T-helper 2 cell (primary cell): ENCODE measurements around the gene PAPPA.

ENCODE experiments used
- DNase-seq, 5 experiments: peaks; one replicate each; pipeline versions ENCODE4 v3.0.0 to v3.0.0-alpha.2; 2012 to 2022

The PAPPA gene

DNA sequence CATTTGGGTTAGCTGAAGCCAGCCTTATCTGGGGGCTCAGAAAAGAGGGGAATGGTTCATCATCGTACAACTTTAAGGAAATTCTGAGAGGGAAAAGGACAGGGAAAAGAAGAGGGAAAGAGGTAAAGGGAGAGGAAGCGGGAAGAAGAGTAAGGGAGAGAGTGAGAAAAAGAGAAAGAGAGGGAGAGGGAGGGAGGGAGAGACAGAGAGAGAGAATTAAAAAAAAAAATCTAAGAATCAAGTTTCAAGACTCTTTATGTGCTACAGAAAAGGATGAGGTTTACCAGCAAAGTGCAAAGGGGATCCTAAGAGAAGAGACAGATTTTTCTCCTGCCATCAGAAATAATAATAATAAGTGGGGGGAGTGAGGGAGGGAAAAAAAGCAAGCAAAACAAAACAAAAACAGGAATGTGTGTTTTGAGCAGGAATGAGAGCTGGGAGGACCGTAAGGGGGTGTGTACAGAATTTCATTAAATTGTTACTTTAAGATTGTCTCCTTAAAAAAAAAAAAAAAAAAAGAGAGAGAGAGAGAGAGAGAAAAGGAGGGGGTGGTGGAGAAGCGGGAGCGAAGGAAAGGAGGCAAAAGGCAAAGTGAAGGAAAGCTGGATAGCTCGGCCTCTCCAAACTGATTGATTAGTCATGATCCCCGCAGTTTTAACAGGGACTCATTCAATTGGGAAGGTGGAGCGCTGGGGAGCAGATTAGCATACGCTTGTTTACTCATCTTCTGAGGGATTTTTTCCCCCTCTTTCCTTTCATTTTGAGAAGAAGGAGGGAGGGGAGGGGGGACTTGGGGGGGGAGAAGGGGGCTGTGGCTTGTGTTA, 438 bp upstream of the PAPPA start:
- DNase-seq, result no peak

DNA sequence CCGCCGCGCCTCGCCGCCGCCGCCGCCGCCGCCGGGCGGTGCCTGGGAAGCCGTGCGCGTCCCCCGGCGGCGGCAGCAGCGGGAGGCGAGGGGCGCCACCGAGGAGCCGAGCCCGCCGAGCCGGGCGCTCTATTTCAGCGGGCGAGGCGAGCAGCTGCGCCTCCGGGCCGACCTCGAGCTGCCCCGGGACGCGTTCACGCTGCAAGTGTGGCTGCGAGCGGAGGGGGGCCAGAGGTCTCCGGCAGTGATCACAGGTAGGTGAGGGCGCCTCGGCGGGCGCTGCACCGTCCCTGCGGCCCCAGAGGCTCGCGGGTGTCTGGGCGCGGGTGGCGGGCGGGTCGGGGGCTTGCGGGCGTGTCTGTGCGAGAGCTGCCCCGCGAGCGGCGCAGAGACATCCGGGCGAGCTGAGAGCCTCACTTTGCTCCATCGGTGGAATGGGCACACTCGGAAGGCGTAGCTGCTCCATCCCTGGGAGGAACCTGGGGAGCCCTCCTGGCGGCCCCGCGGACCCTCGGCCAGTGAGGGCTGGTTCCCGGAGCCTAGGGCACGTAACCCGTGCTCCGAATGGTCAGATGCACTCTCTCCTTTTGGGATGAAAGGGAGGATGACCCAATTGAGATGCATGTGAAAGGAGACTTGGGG, 864 bp downstream of the PAPPA start:
- DNase-seq, result no peak

DNA sequence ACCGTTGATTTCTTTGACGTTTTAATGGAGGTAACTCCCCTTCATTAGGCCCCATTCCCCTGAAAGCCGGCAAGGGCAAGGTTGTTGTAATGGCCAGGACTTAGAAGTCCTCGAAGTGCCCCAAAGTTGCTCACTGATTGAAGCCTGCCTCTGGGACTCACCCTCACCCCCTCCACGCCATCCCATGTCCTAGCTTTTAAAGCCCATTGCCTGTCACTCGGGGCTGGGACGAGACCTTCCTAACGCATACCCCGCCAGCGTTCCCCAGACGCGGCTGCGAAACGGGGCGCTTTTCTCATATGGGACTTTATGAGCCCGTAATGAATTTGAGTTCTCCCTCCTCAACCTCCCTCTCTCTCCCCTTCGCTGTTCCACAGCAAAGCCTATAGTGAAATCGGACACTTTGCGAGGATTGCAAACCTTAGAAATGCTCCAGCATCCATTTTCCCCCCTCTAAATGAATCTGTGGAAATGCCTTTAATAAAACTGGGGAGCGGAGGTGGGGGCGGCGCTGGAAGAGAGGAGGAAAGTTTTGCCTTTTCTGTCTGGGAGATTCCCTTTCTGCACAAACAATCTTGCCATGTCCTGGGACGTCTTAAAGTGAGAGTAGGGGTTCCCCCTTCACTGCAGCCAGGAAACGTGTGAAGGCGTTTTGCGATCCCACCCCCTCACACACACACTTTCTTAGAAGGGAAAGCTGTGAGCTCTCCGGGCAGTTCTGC, 1.5 kb downstream of the PAPPA start:
- no peak for DNase-seq

GRCh38 chr9:116155698-116156039, 2.1 kb downstream of the PAPPA start:
- DNase-seq, result no peak

- no peak for DNase-seq
Observed at GRCh38 chr9:116156621-116157314, 3.2 kb downstream of the PAPPA start.

DNA sequence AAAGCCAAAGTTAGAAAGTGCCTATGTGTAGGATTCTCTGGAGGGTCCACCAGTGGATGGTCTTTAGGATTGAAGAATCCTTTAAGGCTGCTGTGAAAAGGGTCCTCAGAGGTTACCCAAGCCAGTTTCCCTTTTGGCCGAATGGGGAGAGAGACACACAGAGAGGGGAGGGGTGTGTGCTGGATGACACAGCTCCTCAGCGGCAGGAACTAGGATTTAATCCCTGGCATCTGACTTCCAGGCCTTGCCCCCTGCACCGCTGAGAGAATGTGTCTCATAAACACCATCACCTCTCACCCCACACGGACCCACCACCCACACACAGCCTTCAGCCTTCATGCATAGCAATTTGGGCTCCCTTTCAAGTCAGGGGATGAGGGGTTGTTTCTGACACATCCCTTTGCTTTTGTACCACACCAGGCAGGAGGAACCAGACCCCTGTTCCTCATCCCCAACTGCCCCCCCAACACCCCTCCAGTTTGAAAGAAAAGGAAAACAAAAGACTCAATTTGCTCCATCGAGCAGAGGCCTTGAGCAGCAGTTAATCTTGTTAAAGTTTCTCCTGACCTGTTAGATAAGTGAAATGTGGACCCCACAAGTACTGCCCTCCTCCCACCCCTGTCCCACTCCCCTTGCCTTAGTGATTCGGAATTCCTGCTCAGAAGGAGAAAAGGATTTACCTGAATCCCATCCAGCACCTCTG, 4.0 kb downstream of the PAPPA start:
- DNase-seq, result no peak

- DNase-seq, result no peak
Observed at GRCh38 chr9:116160676-116161571, 7.3 kb downstream of the PAPPA start.

DNA sequence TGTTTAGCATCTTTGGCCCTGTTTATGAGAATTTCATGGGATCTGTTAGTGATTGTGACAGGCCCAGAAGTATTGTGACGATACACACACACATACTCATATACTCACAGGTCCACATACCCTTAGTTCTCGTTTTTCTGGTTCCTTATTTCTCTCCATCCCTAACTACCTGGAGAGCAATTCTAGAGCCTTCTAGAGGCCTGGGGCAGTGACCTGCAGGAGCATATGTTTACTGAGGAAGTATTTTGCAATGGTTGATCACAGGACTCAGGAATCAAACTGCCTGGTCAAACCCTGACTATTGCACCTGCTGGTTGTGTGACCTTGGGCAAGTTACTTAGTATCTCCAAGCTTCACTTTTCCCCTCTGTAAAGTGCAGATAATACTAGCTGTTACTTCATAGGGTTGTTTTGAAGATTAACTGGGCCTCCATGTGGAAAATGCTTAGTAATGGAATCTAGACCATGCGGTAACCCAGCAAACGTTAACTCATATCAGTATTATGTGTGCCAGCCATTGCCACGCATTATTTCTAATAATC, 8.7 kb downstream of the PAPPA start:
- DNase-seq, result no peak

DNA sequence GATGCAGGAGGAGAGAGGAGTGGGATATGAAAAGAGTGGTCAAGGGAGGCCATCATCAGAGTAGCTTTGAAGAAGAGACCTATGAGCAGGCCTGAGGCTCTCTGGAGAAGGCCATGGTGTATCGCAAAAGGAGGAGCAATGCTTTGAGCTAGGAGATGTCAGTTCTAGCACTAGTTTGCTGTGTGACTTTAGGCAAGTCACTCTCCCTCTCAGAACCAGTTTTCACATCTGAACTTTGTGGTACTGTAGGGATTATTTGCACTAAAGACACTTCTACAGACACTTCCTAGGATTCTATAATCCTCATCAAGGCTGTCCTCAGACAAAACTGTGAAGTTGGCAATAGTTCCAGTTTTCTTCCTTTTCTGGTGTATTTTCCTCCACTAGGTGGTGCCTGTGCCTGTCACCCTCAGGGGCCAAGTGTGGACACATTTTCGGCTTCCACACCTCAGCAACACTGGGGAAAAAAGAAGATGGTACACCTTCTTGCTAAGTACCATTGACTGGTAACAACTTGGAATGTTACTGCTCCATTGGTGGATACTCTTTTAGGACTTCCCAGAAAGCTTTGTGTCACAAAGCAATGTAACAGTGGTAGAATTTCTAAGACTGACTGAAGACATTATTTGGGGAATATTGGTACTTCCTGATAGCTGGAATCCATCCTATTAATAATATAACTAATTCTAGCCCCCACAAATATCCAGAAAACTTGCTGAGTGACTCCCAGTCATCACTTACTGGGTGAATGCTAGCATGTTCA, 9.9 kb downstream of the PAPPA start:
- no peak for DNase-seq

DNA sequence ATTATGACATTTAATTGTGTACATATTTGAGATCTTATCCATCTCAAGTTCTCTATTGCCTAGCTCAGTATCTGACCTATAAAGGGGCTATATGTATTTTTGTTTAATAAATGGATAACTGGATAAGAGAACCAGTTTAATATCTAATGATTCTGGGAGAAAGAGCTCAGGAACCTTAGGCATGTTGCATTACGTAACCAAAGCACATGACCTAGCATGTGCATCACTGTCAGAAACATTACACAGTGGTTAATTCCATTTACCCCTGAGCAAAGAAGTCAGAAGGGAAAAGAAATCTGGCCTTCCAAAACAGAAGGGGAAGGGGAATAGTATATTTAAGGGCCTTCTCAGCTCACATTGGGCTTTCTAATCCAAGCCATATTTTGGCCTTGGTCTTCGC, 12.3 kb downstream of the PAPPA start:
- no peak for DNase-seq

DNA sequence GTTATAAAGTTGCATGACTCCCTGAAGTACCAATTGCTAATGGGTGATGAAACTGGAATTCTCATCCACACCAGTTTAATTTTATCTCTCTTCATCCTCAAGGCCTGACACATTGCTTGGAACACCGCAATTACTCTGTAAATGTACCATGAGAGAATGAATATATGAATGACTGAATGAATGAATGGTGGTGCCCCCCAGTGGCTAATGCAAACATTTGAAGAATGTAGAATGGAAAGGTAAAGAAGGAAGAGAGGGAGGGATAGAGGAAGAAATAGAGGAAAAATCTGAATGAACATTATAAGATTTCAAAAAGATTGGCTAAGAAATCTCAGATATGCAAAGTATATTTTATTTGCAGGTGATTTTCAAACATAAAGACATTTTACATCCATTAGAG, 13.1 kb downstream of the PAPPA start:
- DNase-seq, result no peak

DNA sequence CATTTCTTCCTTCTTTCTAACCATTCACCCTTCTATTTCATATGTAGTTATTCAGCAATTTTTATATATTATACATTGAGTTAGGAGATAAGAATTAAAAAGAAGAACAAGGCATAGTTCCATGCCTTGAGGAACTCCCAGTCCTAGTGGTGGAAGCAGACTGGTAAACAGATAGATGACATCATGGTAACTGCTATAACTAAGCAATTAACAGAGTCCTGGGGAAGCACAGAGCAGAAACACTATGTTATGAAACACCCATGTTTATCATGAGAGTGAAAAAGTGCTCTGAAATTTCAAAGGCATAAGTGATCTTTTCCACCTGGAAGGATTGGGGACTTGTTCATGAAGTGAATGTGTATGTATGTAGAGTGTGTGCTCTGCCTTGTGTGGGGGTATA, 14.6 kb downstream of the PAPPA start:
- DNase-seq, result no peak

- no peak for DNase-seq
Observed at GRCh38 chr9:116172216-116172615, 18.6 kb downstream of the PAPPA start.

- no peak for DNase-seq
Observed at GRCh38 chr9:116174347-116174746, 20.8 kb downstream of the PAPPA start.

DNA sequence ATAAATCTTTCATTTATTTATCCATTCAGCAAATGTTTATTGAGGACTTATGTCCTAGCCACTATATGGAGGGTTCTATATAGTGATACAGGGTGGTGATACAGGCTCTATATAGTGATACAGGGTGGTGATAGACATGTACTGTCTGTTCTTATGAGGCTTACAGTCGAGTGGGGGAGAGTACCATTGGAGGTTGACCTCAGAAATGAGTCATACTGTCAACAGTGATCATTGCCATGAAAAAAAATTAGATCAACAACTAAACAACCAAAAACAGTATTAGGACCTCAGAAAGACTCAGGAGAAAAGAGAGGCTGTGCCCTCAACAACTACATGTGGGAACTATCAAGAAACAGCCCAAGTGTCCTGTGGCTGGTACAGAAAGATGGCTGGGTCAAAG, 22.0 kb downstream of the PAPPA start:
- no peak for DNase-seq

GRCh38 chr9:116178481-116179211, 25.1 kb downstream of the PAPPA start:
- DNase-seq, result no peak

- DNase-seq, result no peak
Observed at GRCh38 chr9:116179568-116179967, 26.0 kb downstream of the PAPPA start.

DNA sequence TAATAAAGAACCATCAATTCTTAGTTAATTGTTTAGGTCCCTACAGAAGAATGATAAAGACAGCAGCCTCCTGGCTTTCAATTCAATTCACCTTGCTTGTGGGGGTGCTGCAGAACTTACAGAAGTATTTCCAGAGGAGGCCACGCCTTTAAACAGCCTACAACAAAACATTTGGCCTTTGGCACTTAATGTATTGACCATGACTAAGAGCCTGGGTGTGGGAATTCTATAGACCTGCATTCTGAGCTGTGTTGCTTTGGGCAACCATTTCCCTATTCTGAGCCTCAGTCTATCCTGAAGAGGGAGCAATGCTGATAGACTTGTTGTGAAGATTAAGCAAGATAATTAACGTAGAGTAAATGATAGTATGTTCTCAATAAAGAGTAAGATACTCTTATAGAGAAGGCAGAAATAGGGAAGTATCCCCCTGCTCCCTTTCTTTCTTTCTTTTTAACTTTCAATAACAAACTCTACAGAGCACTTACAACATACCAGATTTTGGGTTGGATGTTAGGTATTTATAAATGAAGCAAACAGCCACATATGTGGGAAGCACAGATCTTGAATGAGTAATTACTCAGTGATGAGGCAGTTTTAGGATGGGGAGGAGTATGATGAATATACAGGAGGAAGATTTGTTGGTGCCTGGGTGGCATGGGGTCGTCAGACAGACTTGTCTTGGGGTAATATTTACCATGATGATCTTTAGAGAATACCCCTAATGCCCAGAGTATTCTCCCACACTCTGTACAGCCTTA, 28.4 kb downstream of the PAPPA start:
- DNase-seq, result no peak

DNA sequence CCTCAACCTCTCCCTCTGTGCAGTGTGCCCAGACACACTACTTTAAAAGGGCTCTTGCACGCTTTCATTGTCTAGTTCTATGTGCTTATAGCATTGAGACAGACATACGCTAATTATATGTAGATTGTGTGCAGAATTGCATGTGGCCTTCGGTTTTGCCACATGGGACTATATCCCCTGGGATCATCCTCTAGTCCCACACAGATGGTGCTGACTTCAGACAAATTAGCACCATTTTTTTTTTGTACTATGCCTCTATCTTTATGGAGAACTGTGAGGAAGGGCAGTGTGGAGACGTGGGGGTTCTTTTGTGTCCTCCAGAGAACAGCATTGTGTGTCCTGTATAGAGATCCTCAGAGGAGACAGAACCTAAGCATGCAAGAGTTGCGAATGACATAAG, 29.3 kb downstream of the PAPPA start:
- DNase-seq, result no peak
